Body of pancreas (tissue), 4 donors: Measurements from ENCODE around the gene ONECUT2. TPM values are rescaled to one million over a fixed set of nuclear protein-coding genes. Genes with fewer than 3 reads are reported as not detected.

Experiments
- ATAC-seq: fragments of 150-250 bp; one replicate; pipeline ENCODE4 v1.9.1; 2016
- DNase-seq, 4 donors: peaks; one replicate each; pipeline ENCODE4 v3.0.0-alpha.2; 2019
- H3K27ac ChIP-seq, 4 donors: fragments of 200-600 bp; sonication (generic); 1 replicate in 3 of 4; 2 replicates in 1 of 4; pipeline versions ENCODE4 v1.5.1 to v1.6.1; 2016 to 2019; ENCODE audit warnings: mild to moderate bottlenecking in 1 of 4, mixed read lengths in 1 of 4, moderate library complexity in 1 of 4
- H3K27me3 ChIP-seq, 2 donors: fragments of 200-600 bp; sonication (generic); one replicate each; pipeline ENCODE4 v1.6.0; 2016; ENCODE audit warnings: mild to moderate bottlenecking in 1 of 2
- H3K36me3 ChIP-seq, 2 donors: fragments of 200-600 bp; sonication (generic); replicated peaks in 1 of 2; 2 replicates each; pipeline ENCODE4 v1.5.1; 2016; ENCODE audit warnings: low read depth in 2 of 2; ENCODE audit not compliant: insufficient read depth in 1 of 2
- H3K4me1 ChIP-seq: fragments of 200-600 bp; sonication (generic); one replicate; pipeline ENCODE4 v1.6.0; 2016
- H3K4me3 ChIP-seq, 2 donors: fragments of 200-600 bp; sonication (generic); 1 replicate in 1 of 2; 2 replicates in 1 of 2; pipeline ENCODE4 v1.5.1; 2016 to 2019
- H3K9me3 ChIP-seq, 3 donors: fragments of 200-600 bp; sonication (generic); 1 replicate in 2 of 3; 2 replicates in 1 of 3; pipeline ENCODE4 v1.5.1; 2016
- POLR2A ChIP-seq, 3 donors: fragments of 450-650 bp; IDR thresholded peaks; one replicate each; pipeline ENCODE4 v1.6.1; 2016; ENCODE audit warnings: antibody characterized with exemption in 3 of 3, mild to moderate bottlenecking in 2 of 3
- WGBS, 2 donors: methylation state at CpG; one replicate each; pipeline ENCODE4 v1.1.5; 2017; 5-methylcytosine and 5-hydroxymethylcytosine counted together
- intact Hi-C: fragments of 100-400 bp; cut with DNase I; formaldehyde crosslinking; loops from one replicate; pipeline ENCODE4 v1.15.1; 2023
- total RNA-seq, 2 donors: library from RNA; depleted of rRNA; stranded (reverse); fragments of >200 nt; gene quantifications; one replicate each; pipeline ENCODE4 v1.1.0, GENCODE V29; 2016
- TF ChIP-seq, protein P1 (sequence below), 7 experiments: fragments of 450-650 bp in 4 of 7; fragments of 200-600 bp in 3 of 7; sonication (generic) in 3 of 7; IDR thresholded peaks; one replicate each; pipeline ENCODE4 v1.5.1; 2016 to 2019; ENCODE audit warnings: antibody characterized with exemption in 7 of 7

ONECUT2 gene
- total RNA-seq, 2 donors from 2014 or later = 2.6 to 3.1 TPM

DNA sequence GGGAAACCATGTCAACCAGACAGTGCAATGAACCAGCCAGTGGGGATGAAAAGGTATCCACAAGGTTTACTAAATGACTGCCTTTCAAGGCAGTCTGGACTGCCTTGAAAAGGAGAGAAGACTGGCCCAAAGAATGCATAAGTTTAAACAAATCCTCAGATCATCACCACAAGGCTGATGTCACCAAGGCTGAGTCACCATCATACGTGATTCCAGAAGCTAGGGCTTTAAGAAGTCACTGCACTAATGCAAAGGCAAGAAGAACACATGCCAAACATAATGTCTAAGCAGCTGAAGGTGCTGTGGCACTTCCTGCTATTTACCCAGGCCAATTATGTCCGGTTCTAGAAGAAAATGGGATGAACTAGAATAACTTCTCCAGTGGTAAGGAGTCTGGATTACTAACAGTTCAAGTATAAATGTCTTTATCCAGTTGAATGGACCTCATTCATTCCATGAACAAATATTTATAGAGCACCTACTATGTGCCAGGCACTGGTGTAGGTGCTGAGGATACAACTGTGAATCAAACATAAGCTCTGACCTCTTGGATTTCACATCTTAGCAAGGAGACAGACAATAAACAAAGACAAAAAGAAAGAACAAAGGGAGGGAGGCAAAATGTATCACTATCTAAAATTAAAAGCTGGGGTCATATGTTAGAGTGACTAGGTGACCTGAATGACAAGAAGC is 37.6 kb upstream of the ONECUT2 start:
- Histone ChIP-seq H3K9me3 (no peaks in the 10 kb centered on the region), H3K4me3 (no peak overlapping the region), H3K4me1 (no peaks in the 10 kb centered on the region), H3K27me3 (no peaks in the 10 kb centered on the region), H3K27ac (no peak overlapping the region), H3K36me3 (no peaks in the 10 kb centered on the region)
- ATAC-seq (no peak), DNase-seq (no peak)
- TF ChIP-seq, protein P1, sequence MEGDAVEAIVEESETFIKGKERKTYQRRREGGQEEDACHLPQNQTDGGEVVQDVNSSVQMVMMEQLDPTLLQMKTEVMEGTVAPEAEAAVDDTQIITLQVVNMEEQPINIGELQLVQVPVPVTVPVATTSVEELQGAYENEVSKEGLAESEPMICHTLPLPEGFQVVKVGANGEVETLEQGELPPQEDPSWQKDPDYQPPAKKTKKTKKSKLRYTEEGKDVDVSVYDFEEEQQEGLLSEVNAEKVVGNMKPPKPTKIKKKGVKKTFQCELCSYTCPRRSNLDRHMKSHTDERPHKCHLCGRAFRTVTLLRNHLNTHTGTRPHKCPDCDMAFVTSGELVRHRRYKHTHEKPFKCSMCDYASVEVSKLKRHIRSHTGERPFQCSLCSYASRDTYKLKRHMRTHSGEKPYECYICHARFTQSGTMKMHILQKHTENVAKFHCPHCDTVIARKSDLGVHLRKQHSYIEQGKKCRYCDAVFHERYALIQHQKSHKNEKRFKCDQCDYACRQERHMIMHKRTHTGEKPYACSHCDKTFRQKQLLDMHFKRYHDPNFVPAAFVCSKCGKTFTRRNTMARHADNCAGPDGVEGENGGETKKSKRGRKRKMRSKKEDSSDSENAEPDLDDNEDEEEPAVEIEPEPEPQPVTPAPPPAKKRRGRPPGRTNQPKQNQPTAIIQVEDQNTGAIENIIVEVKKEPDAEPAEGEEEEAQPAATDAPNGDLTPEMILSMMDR (IDR thresholded peaks at IDR 0.05) = no peak
- TF ChIP-seq POLR2A (IDR thresholded peaks at IDR 0.05) = no peak
- intact Hi-C loops = no loop called here
- WGBS, 2 donors = 45 to 62% methylated on average over 2 of the region's 2 CpGs

DNA sequence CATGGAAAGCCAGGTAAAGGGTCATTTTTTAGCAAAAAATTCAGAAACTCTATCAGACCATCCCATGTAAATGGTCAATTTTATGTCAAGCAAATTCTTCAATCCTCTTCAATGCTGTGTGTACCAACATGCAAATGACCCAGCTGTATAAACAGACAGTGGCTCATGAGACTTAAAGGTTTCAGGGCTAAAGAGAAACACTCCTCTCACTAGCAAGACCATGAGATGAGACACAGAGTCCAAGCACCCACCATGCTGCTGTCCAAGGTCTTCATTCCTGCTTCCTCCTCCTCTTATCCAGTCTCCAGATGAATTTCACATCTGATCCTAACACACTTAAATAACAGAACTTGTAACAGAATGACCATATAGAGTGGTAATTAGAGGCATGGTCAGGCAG is 30.8 kb upstream of the ONECUT2 start:
- intact Hi-C loops = no loop called here
- Histone ChIP-seq H3K27me3 (no peaks in the 10 kb centered on the region), H3K9me3 (no peaks in the 10 kb centered on the region), H3K36me3 (no peaks in the 10 kb centered on the region), H3K27ac (no peak overlapping the region), H3K4me1 (no peaks in the 10 kb centered on the region), H3K4me3 (no peak overlapping the region)
- no peak for TF ChIP-seq POLR2A (IDR thresholded peaks at IDR 0.05)
- ATAC-seq (no peak), DNase-seq (no peak)

DNA sequence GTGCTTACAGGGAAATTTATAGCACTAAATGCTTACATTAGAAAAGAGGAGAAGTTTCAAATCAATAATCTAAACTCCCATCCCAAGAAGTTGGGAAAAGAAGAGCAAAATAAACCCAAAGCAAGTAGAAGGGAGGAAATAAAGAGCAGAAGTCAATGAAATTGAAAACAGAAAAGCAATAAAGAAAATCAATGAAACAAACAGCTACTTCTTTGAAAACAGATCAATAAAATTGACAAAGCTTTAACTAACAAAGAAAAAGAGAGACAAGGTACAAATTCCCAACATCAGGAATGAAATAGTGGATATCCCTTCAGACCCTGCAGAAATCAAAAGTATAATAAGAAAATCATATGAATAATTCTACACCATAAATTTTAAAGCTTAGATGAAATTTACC is 25.5 kb upstream of the ONECUT2 start:
- H3K4me1 ChIP-seq = no peaks in the 10 kb centered on the region
- H3K9me3 ChIP-seq = no peaks in the 10 kb centered on the region
- ATAC-seq = no peak
- no peaks in the 10 kb centered on the region for H3K27me3 ChIP-seq
- no peak for DNase-seq
- H3K4me3 ChIP-seq = no peak overlapping the region
- H3K36me3 ChIP-seq = no peaks in the 10 kb centered on the region
- TF ChIP-seq, protein P1 (IDR thresholded peaks at IDR 0.05) = no peak
- TF ChIP-seq POLR2A (IDR thresholded peaks at IDR 0.05) = no peak
- intact Hi-C loops = no loop called here
- no peak overlapping the region for H3K27ac ChIP-seq

DNA sequence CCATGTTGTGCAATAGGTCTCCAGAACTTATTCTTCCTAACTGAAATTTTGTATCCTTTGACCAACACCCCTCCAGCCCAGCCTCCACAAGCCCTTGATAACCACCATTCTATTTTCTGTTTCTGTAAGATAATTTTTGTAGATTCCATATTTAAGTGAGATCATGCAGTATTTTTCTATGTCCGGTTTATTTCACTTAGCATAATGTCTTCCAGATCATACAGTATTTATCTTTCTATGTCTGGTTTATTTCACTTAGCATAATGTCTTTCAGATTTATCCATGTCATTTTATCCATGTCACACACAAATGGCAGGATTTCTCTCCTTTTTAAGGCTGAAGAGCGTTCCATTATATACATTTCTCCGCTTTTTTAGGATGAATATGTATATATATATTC is 24.4 kb upstream of the ONECUT2 start:
- intact Hi-C loops = no loop called here
- TF ChIP-seq, protein P1 (IDR thresholded peaks at IDR 0.05) = no peak
- TF ChIP-seq POLR2A (IDR thresholded peaks at IDR 0.05) = no peak
- Histone ChIP-seq H3K4me3 (no peak overlapping the region), H3K27me3 (no peaks in the 10 kb centered on the region), H3K27ac (no peak overlapping the region), H3K4me1 (no peaks in the 10 kb centered on the region), H3K9me3 (no peaks in the 10 kb centered on the region), H3K36me3 (no peaks in the 10 kb centered on the region)
- DNase-seq (no peak), ATAC-seq (no peak)
- 55 to 56% methylated on average over 3 of the region's 3 CpGs for WGBS, 2 donors

DNA sequence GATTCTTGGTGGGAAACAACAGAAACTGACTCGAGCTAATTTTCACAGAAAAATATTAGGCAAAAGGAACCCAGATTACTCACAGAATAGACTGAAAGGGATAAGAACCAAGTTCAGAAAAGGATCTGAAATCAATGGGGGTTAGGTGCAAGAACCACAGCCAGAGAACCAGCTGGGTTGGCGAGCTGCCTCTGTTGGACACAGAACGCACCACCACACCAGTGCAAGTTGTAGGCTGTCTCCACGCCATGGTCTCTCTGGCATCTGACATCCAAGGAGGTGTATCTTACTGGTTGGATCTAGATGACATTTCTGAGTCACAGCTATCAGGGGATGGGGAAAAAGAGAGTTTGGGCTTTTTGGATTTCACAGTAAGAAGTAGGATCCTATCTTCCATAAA is 18.6 kb upstream of the ONECUT2 start:
- intact Hi-C loops = no loop called here
- DNase-seq (no peak), ATAC-seq (no peak)
- H3K27me3 ChIP-seq = no peaks in the 10 kb centered on the region
- WGBS, 2 donors = 53 to 59% methylated on average over 4 of the region's 4 CpGs
- TF ChIP-seq, protein P1 (IDR thresholded peaks at IDR 0.05) = no peak
- no peak for TF ChIP-seq POLR2A (IDR thresholded peaks at IDR 0.05)
- no peaks in the 10 kb centered on the region for H3K36me3 ChIP-seq
- no peak overlapping the region for H3K27ac ChIP-seq
- H3K9me3 ChIP-seq = no peaks in the 10 kb centered on the region
- no peak overlapping the region for H3K4me3 ChIP-seq
- H3K4me1 ChIP-seq = no peaks in the 10 kb centered on the region
